ENCODE results near the gene RELCH.

GRCh38 chr18:62280058-62280457 lies 93.0 kb downstream of the RELCH start:
- TF ChIP-seq POLR2A (IDR thresholded peaks at IDR 0.05; ENCODE audit: low read depth, low read length): no peak
- no peak for TF ChIP-seq POLR2AphosphoS5 (IDR thresholded peaks at IDR 0.05; ENCODE audit: low read depth, low read length)

Measured in GM12892 (cell line).